Ishikawa (cell line): ENCODE measurements around the gene GALNT5.

Source experiments
- CEBPB ChIP-seq: IDR thresholded peaks from 2 replicates; pipeline ENCODE4 v1.6.1; 2012
- CREB1 ChIP-seq: IDR thresholded peaks from 2 replicates; pipeline ENCODE4 v1.6.1; 2012; ENCODE audit warnings: low read depth
- EGR1 ChIP-seq: IDR thresholded peaks from 2 replicates; pipeline ENCODE4 v1.6.1; 2012
- EP300 ChIP-seq: IDR thresholded peaks from 2 replicates; pipeline ENCODE4 v1.6.1; 2012; ENCODE audit warnings: borderline replicate concordance
- FOXM1 ChIP-seq: IDR thresholded peaks from 2 replicates; pipeline ENCODE4 v1.6.1; 2012; ENCODE audit warnings: low read depth, borderline replicate concordance
- NFIC ChIP-seq: IDR thresholded peaks from 2 replicates; pipeline ENCODE4 v1.6.1; 2012
- RAD21 ChIP-seq: IDR thresholded peaks from 2 replicates; pipeline ENCODE4 v1.6.1; 2012; ENCODE audit warnings: low read depth
- REST ChIP-seq: IDR thresholded peaks from 2 replicates; pipeline ENCODE4 v1.6.1; 2012; ENCODE audit warnings: low read depth, mild to moderate bottlenecking
- TAF1 ChIP-seq: IDR thresholded peaks from 2 replicates; pipeline ENCODE4 v1.6.1; 2012; ENCODE audit warnings: low read depth, mild to moderate bottlenecking
- TCF12 ChIP-seq: IDR thresholded peaks from 2 replicates; pipeline ENCODE4 v1.6.1; 2012; ENCODE audit warnings: low read depth
- TEAD4 ChIP-seq: IDR thresholded peaks from 2 replicates; pipeline ENCODE4 v1.6.1; 2012
- YY1 ChIP-seq: IDR thresholded peaks from 2 replicates; pipeline ENCODE4 v1.6.1; 2012; ENCODE audit warnings: low read depth
- ZBTB7A ChIP-seq: IDR thresholded peaks from 2 replicates; pipeline ENCODE4 v1.6.1; 2012; ENCODE audit warnings: low read depth
- TF ChIP-seq, protein P1 (sequence below): IDR thresholded peaks from 2 replicates; pipeline ENCODE4 v1.6.1; 2012
- TF ChIP-seq, protein P2 (sequence below): IDR thresholded peaks from 2 replicates; pipeline ENCODE4 v1.6.1; 2012

Gene GALNT5

GRCh38 chr2:157236404-157236803, 21.1 kb upstream of the GALNT5 start:
- TF ChIP-seq TAF1 (no peak), TEAD4 (no peak), FOXM1 (no peak), CEBPB (no peak), ZBTB7A (no peak), NFIC (no peak), TCF12 (no peak), EGR1 (no peak), YY1 (no peak), EP300 (no peak), RAD21 (no peak), CREB1 (no peak), REST (no peak)
- TF ChIP-seq, protein P1, sequence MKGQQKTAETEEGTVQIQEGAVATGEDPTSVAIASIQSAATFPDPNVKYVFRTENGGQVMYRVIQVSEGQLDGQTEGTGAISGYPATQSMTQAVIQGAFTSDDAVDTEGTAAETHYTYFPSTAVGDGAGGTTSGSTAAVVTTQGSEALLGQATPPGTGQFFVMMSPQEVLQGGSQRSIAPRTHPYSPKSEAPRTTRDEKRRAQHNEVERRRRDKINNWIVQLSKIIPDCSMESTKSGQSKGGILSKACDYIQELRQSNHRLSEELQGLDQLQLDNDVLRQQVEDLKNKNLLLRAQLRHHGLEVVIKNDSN = no peak
- TF ChIP-seq, protein P2, sequence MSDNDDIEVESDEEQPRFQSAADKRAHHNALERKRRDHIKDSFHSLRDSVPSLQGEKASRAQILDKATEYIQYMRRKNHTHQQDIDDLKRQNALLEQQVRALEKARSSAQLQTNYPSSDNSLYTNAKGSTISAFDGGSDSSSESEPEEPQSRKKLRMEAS = no peak

DNA sequence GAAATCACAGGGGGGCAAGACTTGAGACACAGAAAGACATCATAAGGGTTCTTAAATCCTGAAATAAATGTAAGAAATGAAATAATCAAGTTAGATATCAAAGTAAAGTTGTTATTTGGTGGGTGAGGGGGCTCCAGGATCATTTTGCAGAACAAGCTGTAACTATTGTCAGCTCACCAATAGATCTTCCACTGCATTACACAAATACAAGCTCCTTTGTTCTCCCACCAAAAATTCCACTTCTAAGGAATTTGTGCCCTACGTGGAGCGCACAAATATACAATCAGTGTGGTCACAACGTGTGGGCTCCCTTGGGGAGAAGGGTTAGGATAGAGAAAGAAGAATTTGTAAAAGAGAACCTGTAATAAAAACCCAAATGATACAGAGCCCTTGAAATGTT, 19.2 kb upstream of the GALNT5 start:
- TF ChIP-seq ZBTB7A (no peak), EP300 (no peak), CEBPB (no peak), CREB1 (no peak), TAF1 (no peak), YY1 (no peak), RAD21 (no peak), FOXM1 (no peak), REST (no peak), TEAD4 (no peak), TCF12 (no peak), EGR1 (no peak), NFIC (no peak)
- TF ChIP-seq, protein P1 = no peak
- TF ChIP-seq, protein P2 = no peak

DNA sequence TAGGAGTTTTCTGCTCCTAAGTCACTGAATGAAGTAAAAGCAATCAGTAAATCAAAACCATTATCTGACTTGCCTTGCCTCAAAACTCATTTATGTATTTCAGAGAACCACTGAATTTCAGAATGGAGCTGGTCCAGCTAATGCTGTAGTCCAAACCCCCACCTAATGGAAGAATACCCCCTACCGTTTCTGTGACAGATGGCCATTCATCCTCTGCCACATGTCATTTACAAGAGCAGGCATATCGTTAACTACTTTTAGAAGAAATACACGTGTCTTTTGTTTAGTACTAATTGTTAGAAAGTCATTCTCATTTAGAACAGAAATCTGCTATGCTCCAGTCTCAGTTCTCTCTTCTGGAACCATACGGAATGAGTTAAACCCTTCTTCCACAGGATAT, 12.8 kb upstream of the GALNT5 start:
- TF ChIP-seq, protein P1 = no peak
- TF ChIP-seq TAF1 = no peak
- TF ChIP-seq, protein P2 = no peak
- no peak for TF ChIP-seq YY1
- TF ChIP-seq FOXM1 = no peak
- TF ChIP-seq RAD21 = no peak
- no peak for TF ChIP-seq CEBPB

- TF ChIP-seq CEBPB (no peak), TEAD4 (no peak), NFIC (no peak), EP300 (no peak), CREB1 (no peak), FOXM1 (no peak), TCF12 (no peak), ZBTB7A (no peak), TAF1 (no peak), EGR1 (no peak), REST (no peak), YY1 (no peak)
- TF ChIP-seq, protein P2 = no peak
- TF ChIP-seq, protein P1 = no peak
These were observed 12.2 kb upstream of the GALNT5 start for GRCh38 chr2:157245144-157245840.
